ENCODE data around the gene WDR87.

Gene WDR87

GRCh38 chr19:37905946-37906868, at the start of gene WDR87:
Gene WDR87, minus strand, starts transcription at chr19:37906594. Its CDS starts 8,355 bp downstream, at chr19:37898239.
- in situ Hi-C loops (cut with MboI; ENCODE audit: low sequenced_read_pairs, unreplicated experiment): loop anchor here (10.0 kb wide), 1 partner anchor 329 kb away; no protein-coding TSS in a partner anchor
- peak; percentile 75 for DNase-seq (ENCODE audit: low spot score)
- TF ChIP-seq CTCF (IDR thresholded peaks at IDR 0.05; ENCODE audit: borderline replicate concordance, control extremely low read depth, extremely low read depth, insufficient read depth, missing control alignments): no peak

DNA sequence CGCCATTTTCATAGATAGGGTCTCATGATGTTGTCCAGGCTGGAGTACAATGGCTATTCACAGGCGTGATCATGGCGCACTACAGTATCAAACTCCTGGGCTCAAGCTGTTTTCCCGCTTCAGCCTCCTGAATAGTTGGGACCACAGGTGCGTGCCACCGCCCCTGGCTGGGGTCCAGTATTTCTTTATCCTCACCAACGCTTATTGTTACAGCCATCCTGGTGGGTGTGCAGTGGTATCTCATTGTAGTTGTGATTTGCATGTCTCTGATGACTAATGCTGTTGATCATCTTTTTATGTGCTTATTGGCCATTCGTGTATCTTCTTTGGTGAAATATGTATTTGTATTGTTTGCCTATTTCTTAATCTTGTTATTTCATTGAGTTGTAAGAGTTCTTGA, 49.6 kb upstream of the WDR87 start:
- TF ChIP-seq CTCF (IDR thresholded peaks at IDR 0.05; ENCODE audit: borderline replicate concordance, control extremely low read depth, extremely low read depth, insufficient read depth, missing control alignments): no peak
- no peak for DNase-seq (ENCODE audit: low spot score)
- in situ Hi-C loops (cut with MboI; ENCODE audit: low sequenced_read_pairs, unreplicated experiment): no loop called here

- in situ Hi-C loops (cut with MboI; ENCODE audit: low sequenced_read_pairs, unreplicated experiment): no loop called here
- TF ChIP-seq CTCF (IDR thresholded peaks at IDR 0.05; ENCODE audit: borderline replicate concordance, control extremely low read depth, extremely low read depth, insufficient read depth, missing control alignments): no peak
- no peak for DNase-seq (ENCODE audit: low spot score)
These were observed 48.1 kb upstream of the WDR87 start for GRCh38 chr19:37954421-37954874.

DNA sequence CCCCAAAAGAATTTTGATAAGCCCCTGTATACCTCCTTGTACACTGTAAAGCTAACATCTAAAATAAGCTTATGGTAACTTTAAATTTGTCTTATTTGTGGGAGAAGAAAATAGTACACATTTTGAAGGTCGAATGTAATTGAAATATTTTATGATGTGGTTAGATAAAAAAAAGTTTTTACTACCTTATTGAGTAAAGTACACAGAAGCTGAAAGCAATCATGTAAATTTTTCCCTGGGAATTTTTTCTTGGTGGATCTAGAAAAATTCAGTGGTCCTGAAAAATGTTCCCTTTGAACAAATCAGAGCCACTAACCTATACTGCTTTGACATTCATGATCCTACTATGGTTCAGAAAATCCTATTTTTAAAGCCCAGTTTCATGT, 47.5 kb upstream of the WDR87 start:
- no peak for TF ChIP-seq CTCF (IDR thresholded peaks at IDR 0.05; ENCODE audit: borderline replicate concordance, control extremely low read depth, extremely low read depth, insufficient read depth, missing control alignments)
- in situ Hi-C loops (cut with MboI; ENCODE audit: low sequenced_read_pairs, unreplicated experiment): no loop called here
- no peak for DNase-seq (ENCODE audit: low spot score)

GRCh38 chr19:37953171-37953917, 47.0 kb upstream of the WDR87 start:
- in situ Hi-C loops (cut with MboI; ENCODE audit: low sequenced_read_pairs, unreplicated experiment): no loop called here
- DNase-seq (ENCODE audit: low spot score): no peak
- TF ChIP-seq CTCF (IDR thresholded peaks at IDR 0.05; ENCODE audit: borderline replicate concordance, control extremely low read depth, extremely low read depth, insufficient read depth, missing control alignments): no peak

- DNase-seq (ENCODE audit: low spot score): no peak
- in situ Hi-C loops (cut with MboI; ENCODE audit: low sequenced_read_pairs, unreplicated experiment): no loop called here
- no peak for TF ChIP-seq CTCF (IDR thresholded peaks at IDR 0.05; ENCODE audit: borderline replicate concordance, control extremely low read depth, extremely low read depth, insufficient read depth, missing control alignments)
These were observed 45.4 kb upstream of the WDR87 start for GRCh38 chr19:37951816-37952210.
